ENCODE measurements around the gene ZWILCH.
"Not testable (repeated sequence)": the region's sequence is repeated elsewhere in the genome, so short reads cannot be mapped to it uniquely, and the experiment has no call there.

ZWILCH gene

GRCh38 chr15:66488525-66488924, 16.6 kb upstream of the ZWILCH start:
- DNase-seq (ENCODE audit: low read depth in 2 of 2), result no peak

- DNase-seq (ENCODE audit: low read depth in 2 of 2), result no peak
Observed at GRCh38 chr15:66489179-66489791, 15.8 kb upstream of the ZWILCH start.

DNA sequence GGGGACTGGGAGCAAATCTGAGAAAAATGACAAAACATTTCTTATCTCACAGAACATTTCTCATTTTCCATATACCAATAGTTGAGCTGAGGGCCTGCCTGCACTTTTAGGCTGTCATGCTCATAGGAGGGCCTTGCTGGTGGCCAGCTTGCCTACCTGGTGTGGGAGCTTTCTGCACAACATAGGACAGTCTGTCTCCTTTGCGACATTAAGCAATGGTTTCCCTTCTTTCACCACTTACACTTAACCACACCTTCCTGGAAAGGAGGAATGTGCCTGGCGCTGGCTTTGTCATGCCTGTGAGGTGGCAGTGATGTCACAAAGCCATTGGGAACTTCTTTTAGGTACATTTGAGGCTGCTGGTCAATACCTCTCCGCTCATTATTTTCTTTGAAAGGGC, 13.3 kb upstream of the ZWILCH start:
- no peak for DNase-seq (ENCODE audit: low read depth in 2 of 2)

DNA sequence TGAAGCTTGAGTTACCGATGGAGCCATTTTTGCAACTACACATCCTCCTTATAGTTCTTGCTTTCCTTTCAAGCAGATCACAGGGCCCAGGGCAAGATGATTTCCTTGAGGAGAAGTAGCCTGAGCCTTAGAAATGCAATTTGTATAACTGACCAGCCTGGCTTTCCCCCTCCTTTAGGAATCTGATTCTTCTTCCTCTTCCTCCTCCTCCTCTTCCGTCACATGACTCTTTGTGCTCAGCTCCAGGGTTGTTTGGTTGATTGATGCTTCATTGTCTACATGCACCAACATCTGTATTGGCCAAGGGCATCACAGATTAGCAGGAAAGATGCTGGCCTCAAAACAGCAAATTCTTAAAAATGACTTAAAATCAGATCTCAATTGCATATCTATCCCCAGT, 10.9 kb upstream of the ZWILCH start:
- DNase-seq (ENCODE audit: low read depth in 2 of 2), result no peak

DNA sequence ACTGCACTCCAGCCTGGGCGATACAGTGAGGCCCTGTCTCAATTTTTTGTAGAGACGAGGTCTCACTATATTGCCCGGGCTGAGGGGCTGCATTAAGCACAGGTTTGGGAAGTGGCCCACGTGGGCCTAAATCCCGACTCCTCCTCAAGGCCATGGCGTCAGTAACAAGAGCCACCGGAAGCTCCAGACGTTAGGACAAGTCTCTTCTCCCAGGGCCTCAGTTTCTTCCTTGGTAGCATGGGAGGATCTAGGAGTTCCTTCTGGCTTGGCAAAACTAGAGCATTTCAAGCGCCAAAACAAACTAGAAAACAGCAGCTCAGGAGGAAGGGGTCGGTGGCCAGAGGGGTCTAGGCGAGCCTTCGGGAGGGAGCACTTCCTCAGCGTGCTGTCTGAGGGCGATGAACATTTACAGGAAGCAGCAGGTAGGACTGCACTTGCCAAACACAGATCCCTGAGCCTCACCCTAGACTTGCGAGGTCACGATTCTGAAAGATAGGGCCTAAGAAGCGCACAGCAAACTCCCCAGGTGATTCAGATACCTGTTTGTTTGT, 8.1 kb upstream of the ZWILCH start:
- peak in 1 of 2 donors; percentile 7 for DNase-seq (ENCODE audit: low read depth in 2 of 2)

- DNase-seq (ENCODE audit: low read depth in 2 of 2), result peak; percentile 94 to 95
Observed at GRCh38 chr15:66497502-66498455, 7.3 kb upstream of the ZWILCH start, which contains the start of gene SNAPC5. TSS of gene SNAPC5 (minus strand) at chr15:66497762. CDS start at chr15:66497731, 31 bp downstream.

- DNase-seq (ENCODE audit: low read depth in 2 of 2), result no peak
Observed at GRCh38 chr15:66498501-66499386, 6.4 kb upstream of the ZWILCH start.

DNA sequence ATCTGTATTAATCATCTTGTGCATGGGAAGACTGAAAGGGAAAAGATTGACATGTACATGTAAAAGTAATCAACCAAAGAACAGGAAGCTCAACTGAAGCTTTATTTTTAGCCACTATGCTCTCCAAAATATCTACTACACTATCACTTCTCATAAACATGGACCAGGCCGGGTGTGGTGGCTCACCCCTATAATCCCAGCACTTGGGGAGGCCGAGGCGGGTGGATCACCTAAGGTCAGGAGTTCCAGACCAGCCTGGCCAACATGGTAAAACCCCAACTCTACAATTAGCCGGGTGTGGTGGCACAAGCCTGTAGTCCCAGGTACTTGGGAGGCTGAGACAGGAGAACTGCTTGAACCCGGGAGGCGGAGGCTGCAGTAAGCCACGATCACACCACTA, 4.8 kb upstream of the ZWILCH start:
- DNase-seq (ENCODE audit: low read depth in 2 of 2), result not testable (repeated sequence)

- no peak for DNase-seq (ENCODE audit: low read depth in 2 of 2)
Observed at GRCh38 chr15:66502491-66502890, 2.6 kb upstream of the ZWILCH start.

DNA sequence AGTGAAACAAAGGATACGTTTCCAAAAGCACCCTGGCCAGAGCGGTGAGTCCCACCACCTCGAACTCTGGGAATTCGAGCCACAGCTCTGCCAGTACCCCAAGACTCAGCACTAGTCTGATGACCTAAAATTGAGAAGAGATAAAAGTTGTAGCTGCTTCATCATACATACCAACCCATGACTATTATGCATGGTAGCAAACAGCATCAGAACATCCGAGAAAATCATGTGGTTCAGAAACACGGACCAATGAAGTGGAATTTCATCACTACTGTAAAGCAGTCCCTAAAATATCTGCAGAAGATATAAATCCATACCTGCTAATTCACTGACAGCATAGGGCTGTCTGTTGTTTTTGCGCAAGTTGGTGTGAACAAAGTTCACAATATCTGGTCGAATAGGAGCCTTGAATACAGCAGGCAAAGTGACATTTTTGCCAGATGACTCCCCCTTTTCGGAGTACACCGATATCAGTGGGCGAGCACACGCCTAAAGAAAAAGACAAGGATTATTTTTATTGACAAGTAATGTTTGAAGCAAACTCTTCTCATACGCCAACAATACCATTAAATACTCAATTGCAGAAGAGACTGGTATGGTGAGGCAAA, 2.0 kb upstream of the ZWILCH start:
- not testable (repeated sequence) for DNase-seq (ENCODE audit: low read depth in 2 of 2)

GRCh38 chr15:66503780-66504562, 1.2 kb upstream of the ZWILCH start:
- no peak for DNase-seq (ENCODE audit: low read depth in 2 of 2)

- no peak for DNase-seq (ENCODE audit: low read depth in 2 of 2)
Observed at GRCh38 chr15:66505430-66505811, 295 bp downstream of the ZWILCH start.

DNA sequence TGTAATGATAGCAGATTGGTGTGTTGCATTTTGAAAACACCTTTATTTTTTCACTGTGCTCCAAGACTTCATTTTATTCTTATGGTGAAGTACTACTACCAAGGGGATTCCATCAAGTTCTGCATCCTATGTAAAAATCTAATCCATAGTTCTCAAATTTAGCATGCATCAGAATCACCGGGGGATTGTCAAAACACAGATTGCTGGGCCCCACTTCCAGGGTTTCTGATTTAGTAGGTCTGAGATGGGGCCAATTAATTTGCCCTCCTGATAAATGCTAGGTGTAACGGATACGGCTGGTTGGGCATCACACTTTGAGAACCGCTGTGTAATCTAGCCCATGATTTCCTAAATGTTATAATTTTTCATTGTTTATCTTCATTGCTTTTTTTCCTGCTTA, 692 bp downstream of the ZWILCH start:
- DNase-seq (ENCODE audit: low read depth in 2 of 2), result no peak

DNA sequence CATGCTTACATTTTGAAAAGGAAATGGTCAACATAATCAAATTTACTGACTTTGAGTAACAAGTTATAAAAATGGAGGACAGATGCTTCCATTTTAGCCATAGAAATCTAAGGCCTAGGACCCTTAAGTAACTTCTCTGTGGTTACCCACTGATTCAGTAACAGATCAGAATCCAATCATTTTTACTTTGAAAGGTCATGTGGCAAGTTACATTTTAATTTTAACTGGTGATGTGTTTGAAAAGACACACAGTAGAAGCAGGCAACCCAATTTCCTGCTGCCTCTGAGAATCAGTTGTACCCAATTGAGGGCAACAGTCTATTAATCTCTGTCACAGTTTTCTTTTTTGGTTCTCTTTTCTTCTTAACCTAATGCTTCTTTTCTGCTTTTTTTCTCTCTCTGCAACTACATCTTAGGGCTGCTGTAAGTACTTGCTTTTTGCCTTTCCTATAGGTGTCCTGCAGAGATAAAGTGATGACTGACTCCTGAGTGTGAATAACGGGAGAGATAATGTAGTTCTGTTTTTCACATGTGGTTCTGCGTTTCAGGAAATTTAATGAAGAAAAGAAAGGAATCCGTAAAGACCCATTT, 3.3 kb downstream of the ZWILCH start:
- DNase-seq (ENCODE audit: low read depth in 2 of 2), result no peak

GRCh38 chr15:66514586-66514985, 9.5 kb downstream of the ZWILCH start:
- no peak for DNase-seq (ENCODE audit: low read depth in 2 of 2)

GRCh38 chr15:66515901-66516322, 10.8 kb downstream of the ZWILCH start:
- no peak for DNase-seq (ENCODE audit: low read depth in 2 of 2)

DNA sequence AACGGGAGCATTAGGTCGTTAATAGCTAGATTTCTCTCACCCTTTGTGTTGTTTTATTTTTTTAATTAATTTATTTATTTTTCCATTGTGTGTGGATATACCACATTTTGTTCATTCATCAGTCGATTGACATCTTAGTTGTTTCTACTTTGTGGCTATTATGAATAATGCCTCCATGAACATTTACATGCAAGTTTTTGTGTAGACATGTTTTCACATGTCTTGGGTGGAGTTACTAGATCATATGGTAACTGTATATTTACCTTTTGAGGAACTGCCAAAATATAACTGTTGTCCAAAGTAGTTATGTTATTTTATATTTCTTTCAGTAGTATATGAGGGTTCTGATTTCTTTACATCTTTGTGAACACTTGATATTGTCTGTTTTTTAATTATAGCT, 18.8 kb downstream of the ZWILCH start:
- no peak for DNase-seq (ENCODE audit: low read depth in 2 of 2)

GRCh38 chr15:66524838-66525237, 19.7 kb downstream of the ZWILCH start:
- DNase-seq (ENCODE audit: low read depth in 2 of 2), result no peak

GRCh38 chr15:66535056-66535455, 29.9 kb downstream of the ZWILCH start:
- DNase-seq (ENCODE audit: low read depth in 2 of 2), result no peak

- no peak for DNase-seq (ENCODE audit: low read depth in 2 of 2)
Observed at GRCh38 chr15:66542896-66543295, 37.8 kb downstream of the ZWILCH start.
